K562 (cell line): ENCODE data around the gene CTIF. TPM values are rescaled to one million over a fixed set of nuclear protein-coding genes. Genes with fewer than 3 reads are reported as not detected.

Source experiments
- ADNP ChIP-seq: fragments of 200-800 bp; sonication (Bioruptor generic); IDR thresholded peaks from 2 replicates; pipeline ENCODE4 v1.6.1; 2016; ENCODE audit warnings: missing genetic modification characterization, missing compliant biosample characterization
- BCLAF1 ChIP-seq, 2 experiments: fragments of 450-650 bp in 1 of 2; IDR thresholded peaks; 2 replicates each; pipeline ENCODE4 v1.6.1; 2011 to 2017; ENCODE audit warnings: low read depth in 2 of 2, antibody characterized with exemption in 1 of 2, borderline replicate concordance in 1 of 2, low read length in 1 of 2, mild to moderate bottlenecking in 1 of 2, mixed read lengths in 1 of 2; ENCODE audit not compliant: control insufficient read depth in 1 of 2
- LEF1 ChIP-seq: fragments of 450-650 bp; IDR thresholded peaks from 2 replicates; pipeline ENCODE4 v1.6.1; 2016; ENCODE audit warnings: mild to moderate bottlenecking
- MBD2 ChIP-seq: sonication (generic); IDR thresholded peaks from 2 replicates; pipeline ENCODE4 v1.6.1; 2016; ENCODE audit warnings: low read depth, borderline replicate concordance
- MTA1 ChIP-seq: fragments of 450-650 bp; IDR thresholded peaks from 2 replicates; pipeline ENCODE4 v1.6.1; 2017; ENCODE audit warnings: borderline replicate concordance
- MYBL2 ChIP-seq, 2 experiments: fragments of 450-650 bp in 1 of 2; sonication (generic) in 1 of 2; formaldehyde crosslinking in 1 of 2; IDR thresholded peaks; 2 replicates each; pipeline versions ENCODE4 v1.6.1 to v1.8.1; 2017 to 2022; ENCODE audit warnings: borderline replicate concordance in 1 of 2, inconsistent platforms in 1 of 2, low read depth in 1 of 2, mild to moderate bottlenecking in 1 of 2, missing genetic modification reagents in 1 of 2, moderate library complexity in 1 of 2
- NFIC ChIP-seq: fragments of 450-650 bp; IDR thresholded peaks from 2 replicates; pipeline ENCODE4 v1.6.1; 2017; ENCODE audit warnings: mild to moderate bottlenecking, inconsistent platforms
- POLR3G ChIP-seq: IDR thresholded peaks from 2 replicates; pipeline ENCODE4 v1.6.1; 2011; ENCODE audit not compliant: insufficient read length, insufficient replicate concordance; ENCODE audit errors: extremely low read depth
- PRDM10 ChIP-seq: fragments of 450-650 bp; IDR thresholded peaks from 2 replicates; pipeline ENCODE4 v1.6.1; 2018; ENCODE audit not compliant: partially characterized antibody
- SMARCE1 ChIP-seq: fragments of 450-650 bp; IDR thresholded peaks from 2 replicates; pipeline ENCODE4 v1.7.1; 2016; ENCODE audit warnings: mild to moderate bottlenecking
- ZKSCAN8 ChIP-seq: fragments of 200-800 bp; sonication (Bioruptor generic); IDR thresholded peaks from 2 replicates; pipeline ENCODE4 v1.6.1; 2016; ENCODE audit warnings: missing genetic modification characterization, missing compliant biosample characterization
- ZNF263 ChIP-seq: sonication (generic); formaldehyde crosslinking; IDR thresholded peaks from 2 replicates; pipeline ENCODE4 v1.8.0; 2022; ENCODE audit warnings: mild to moderate bottlenecking, missing genetic modification reagents, borderline replicate concordance
- polyA plus RNA-seq, 8 experiments: library from polyadenylated mRNA; depleted of rRNA in 4 of 8; stranded (reverse) in 5 of 8; unstranded in 3 of 8; fragments of >200 nt; fragmentation: Nextera tagmentation in 2 of 8; fragmentation: Illumina TruSeq in 1 of 8; extraction: Ambion mirVana in 2 of 8; extraction: Trizol in 1 of 8; gene quantifications; 2 replicates each; pipeline versions ENCODE4 v1.2.1 to v1.2.3, GENCODE V29; 2011 to 2014; ENCODE audit warnings: inconsistent platforms in 1 of 8, missing spikeins in 1 of 8
- total RNA-seq, 7 experiments: library from RNA; depleted of rRNA in 6 of 7; stranded (reverse); fragments of >200 nt in 6 of 7; fragmentation: Illumina TruSeq in 2 of 7; extraction: Trizol in 2 of 7; gene quantifications; 2 replicates each; pipeline versions ENCODE4 v1.2.1 to v1.2.3, GENCODE V29; 2011 to 2021; ENCODE audit warnings: low replicate concordance in 1 of 7

CTIF gene
- total and polyA plus RNA-seq, 9 of the 15 experiments (the other 6 are each of a cell fraction or from before 2014, with no cell fraction given) = 0.17 to 11.5 (median 2.2) TPM

GRCh38 chr18:48813833-48814489, 275.1 kb downstream of the CTIF start (continued):
- TF ChIP-seq SMARCE1 (0 out of 2 replicates have a peak, but pooled peaks have one; percentile 32), MTA1 (no peak), MYBL2 (IDR thresholded peaks at IDR 0.05; ENCODE audit: low read depth) (no peak), MYBL2 (CRISPR knock-in tag; IDR thresholded peaks at IDR 0.05; ENCODE audit: borderline replicate concordance) (no peak), ZNF263 (CRISPR knock-in tag) (no peak), PRDM10 (peak; percentile 98), BCLAF1 (IDR thresholded peaks at IDR 0.05; ENCODE audit: borderline replicate concordance in 1 of 2, control insufficient read depth in 1 of 2, low read depth in 2 of 2, low read length in 1 of 2) (no peak), NFIC (peak; percentile 68), POLR3G (no peak), ZKSCAN8 (CRISPR knock-in tag) (no peak), MBD2 (no peak), ADNP (no peak), LEF1 (peak; percentile 65; the same call in 1 of the 2 replicates)
